GM12878 (cell line): Measurements from ENCODE around the gene SLC1A2. TPM values are rescaled to one million over a fixed set of nuclear protein-coding genes. Genes with fewer than 3 reads are reported as not detected.

Source experiments
- ATAC-seq: fragments of 200-7000 bp; cut with Tn5 transposase; 3 replicates; pipeline ENCODE4 v1.9.1; 2020; ENCODE audit warnings: mild to moderate bottlenecking, moderate library complexity
- BruUV-seq: library from RNA; stranded (reverse); fragments of 400-500 nt; replicated peaks from 2 replicates; lab custom pipeline; 2021; lab: Mats Ljungman, UMichigan
- CTCF ChIA-PET: fragments of 300-600 bp; sonication (Branson Sonifier 250); formaldehyde crosslinking; extraction: SDS; loops from one replicate; lab custom pipeline; 2021; ENCODE audit warnings: inconsistent platforms; lab: Yijun Ruan, JAX
- POLR2A ChIA-PET: fragments of 350-600 bp; formaldehyde crosslinking; extraction: SDS; loops from one replicate; lab custom pipeline; 2021; ENCODE audit warnings: inconsistent platforms; lab: Charles Lee
- RAD21 ChIA-PET: fragments of 300-600 bp; sonication (Branson Sonifier 250); formaldehyde crosslinking; loops from one replicate; lab custom pipeline; 2023; ENCODE audit warnings: antibody characterized with exemption; ENCODE audit not compliant: unreplicated experiment; lab: Charles Lee
- SMC1A ChIA-PET: fragments of 300-600 bp; sonication (Branson Sonifier 250); formaldehyde crosslinking; loops from one replicate; lab custom pipeline; 2023; ENCODE audit not compliant: unreplicated experiment, uncharacterized antibody; lab: Charles Lee
- DNase-seq: peaks from one replicate; pipeline ENCODE4 v3.0.0-alpha.2; 2011; ENCODE audit warnings: low read depth, low spot score
- FAIRE-seq: peaks from 3 replicates; lab custom pipeline; 2011; peaks lifted over from hg19 to GRCh38; lab: Jason Lieb, UNC
- H2AFZ ChIP-seq: 2 replicates; pipeline ENCODE4 v1.6.0; 2011; ENCODE audit warnings: low read depth, low read length, control low read depth; ENCODE audit not compliant: control insufficient read depth
- H3K27ac ChIP-seq: 2 replicates; pipeline ENCODE4 v1.5.1; 2011; ENCODE audit warnings: control low read depth; ENCODE audit not compliant: control insufficient read depth, insufficient read depth
- H3K27me3 ChIP-seq, 2 experiments: replicated peaks in 1 of 2; 2 replicates each; pipeline versions ENCODE4 v1.6.0 to v1.6.1; 2011; ENCODE audit warnings: low read length in 1 of 2; ENCODE audit not compliant: control insufficient read depth in 2 of 2, insufficient read depth in 2 of 2
- H3K36me3 ChIP-seq, 2 experiments: 2 replicates each; pipeline ENCODE4 v1.5.1; 2011; ENCODE audit warnings: low read length in 1 of 2; ENCODE audit not compliant: control insufficient read depth in 2 of 2, insufficient read depth in 2 of 2
- H3K4me1 ChIP-seq: 2 replicates; pipeline ENCODE4 v1.6.1; 2011; ENCODE audit warnings: mild to moderate bottlenecking, low read length, moderate library complexity, mixed read lengths; ENCODE audit not compliant: control insufficient read depth, insufficient read depth
- H3K4me2 ChIP-seq: 2 replicates; pipeline ENCODE4 v1.6.0; 2011; ENCODE audit warnings: control low read depth; ENCODE audit not compliant: control insufficient read depth, insufficient read depth
- H3K4me3 ChIP-seq: fragments of 200-600 bp; sonication (generic); 2 replicates; pipeline ENCODE4 v1.5.1; 2016
- H3K79me2 ChIP-seq: 2 replicates; pipeline ENCODE4 v1.6.0; 2011; ENCODE audit warnings: low read length; ENCODE audit not compliant: control insufficient read depth, insufficient read depth
- H3K9ac ChIP-seq: 2 replicates; pipeline ENCODE4 v1.8.0; 2011; ENCODE audit warnings: low read length, control low read depth, mixed read lengths; ENCODE audit not compliant: control insufficient read depth, insufficient read depth
- H3K9me3 ChIP-seq: replicated peaks from 3 replicates; pipeline ENCODE4 v1.5.1; 2011; ENCODE audit warnings: mild to moderate bottlenecking, low read length; ENCODE audit not compliant: control insufficient read depth, insufficient read depth
- H4K20me1 ChIP-seq: 2 replicates; pipeline ENCODE4 v1.6.0; 2011; ENCODE audit not compliant: control insufficient read depth, insufficient read depth
- ASH2L ChIP-seq: fragments of 300-600, 200-600 bp; sonication (generic); IDR thresholded peaks from 2 replicates; pipeline ENCODE4 v1.6.1; 2017; ENCODE audit warnings: low read depth, mild to moderate bottlenecking, borderline replicate concordance
- ATF7 ChIP-seq: fragments of 450-650 bp; IDR thresholded peaks from 2 replicates; pipeline ENCODE4 v1.6.1; 2016; ENCODE audit warnings: low read depth, mild to moderate bottlenecking
- BMI1 ChIP-seq: fragments of 450-650 bp; IDR thresholded peaks from 2 replicates; pipeline ENCODE4 v1.6.1; 2016; ENCODE audit warnings: mild to moderate bottlenecking, moderate library complexity, borderline replicate concordance
- CREB1 ChIP-seq: IDR thresholded peaks from 2 replicates; pipeline ENCODE4 v1.6.1; 2012; ENCODE audit warnings: low read depth, mild to moderate bottlenecking, inconsistent platforms
- EED ChIP-seq: sonication (generic); IDR thresholded peaks from 2 replicates; pipeline ENCODE4 v1.6.1; 2016; ENCODE audit warnings: antibody characterized with exemption, low read depth
- EGR1 ChIP-seq, 2 experiments: IDR thresholded peaks; 1 replicate in 1 of 2; 2 replicates in 1 of 2; pipeline ENCODE4 v1.6.1; 2011 to 2012; ENCODE audit warnings: low read depth in 2 of 2, low read length in 2 of 2, borderline replicate concordance in 1 of 2, mild to moderate bottlenecking in 1 of 2, moderate library complexity in 1 of 2
- ESRRA ChIP-seq: IDR thresholded peaks from 2 replicates; pipeline ENCODE4 v1.6.1; 2012; ENCODE audit warnings: mild to moderate bottlenecking, low read length, improper control_type of control experiment
- FOS ChIP-seq: IDR thresholded peaks from 3 replicates; pipeline ENCODE4 v1.6.1; 2011; ENCODE audit warnings: borderline replicate concordance; ENCODE audit not compliant: insufficient read length; ENCODE audit errors: extremely low read depth
- FOXM1 ChIP-seq: IDR thresholded peaks from 2 replicates; pipeline ENCODE4 v1.6.1; 2012; ENCODE audit warnings: low read depth, mild to moderate bottlenecking, inconsistent platforms, low read length, moderate library complexity
- HCFC1 ChIP-seq: fragments of 150-350 bp; IDR thresholded peaks from 2 replicates; pipeline ENCODE4 v1.6.1; 2014; ENCODE audit warnings: low read length
- KAT2A ChIP-seq: conservative IDR thresholded peaks from 2 replicates; pipeline ENCODE4 v1.6.1; 2011; ENCODE audit warnings: low read depth, low read length; ENCODE audit not compliant: control insufficient read depth
- MTA2 ChIP-seq: fragments of 450-650 bp; IDR thresholded peaks from 2 replicates; pipeline ENCODE4 v1.6.1; 2016; ENCODE audit warnings: low read depth, mild to moderate bottlenecking, moderate library complexity
- MYB ChIP-seq: fragments of 150-350 bp; IDR thresholded peaks from 2 replicates; pipeline ENCODE4 v1.6.1; 2014; ENCODE audit warnings: mild to moderate bottlenecking, low read depth, low read length, borderline replicate concordance
- NRF1 ChIP-seq: conservative IDR thresholded peaks from 2 replicates; pipeline ENCODE4 v1.6.1; 2011; ENCODE audit warnings: mild to moderate bottlenecking, low read depth, low read length, improper control_type of control experiment
- PAX5 ChIP-seq: IDR thresholded peaks from 2 replicates; pipeline ENCODE4 v1.6.1; 2011; ENCODE audit warnings: low read depth, low read length, borderline replicate concordance
- POU2F2 ChIP-seq: IDR thresholded peaks from 3 replicates; pipeline ENCODE4 v1.6.1; 2011; ENCODE audit warnings: low read depth, mild to moderate bottlenecking, low read length, borderline replicate concordance
- RAD51 ChIP-seq: fragments of 450-650 bp; IDR thresholded peaks from 2 replicates; pipeline ENCODE4 v1.6.1; 2016; ENCODE audit warnings: moderate library complexity, mild to moderate bottlenecking, inconsistent platforms
- RFX5 ChIP-seq: IDR thresholded peaks from 2 replicates; pipeline ENCODE4 v1.6.1; 2011; ENCODE audit warnings: low read depth, low read length, improper control_type of control experiment
- SIX5 ChIP-seq: IDR thresholded peaks from 2 replicates; pipeline ENCODE4 v1.6.1; 2011; ENCODE audit warnings: mild to moderate bottlenecking, low read depth, low read length, moderate library complexity; ENCODE audit not compliant: severe bottlenecking
- WGBS: methylation state at CpG from one replicate; pipeline ENCODE4 v1.1.6; 2016; ENCODE audit warnings: low lambda C conversion rate; ENCODE audit not compliant: insufficient replicate concordance, insufficient coverage; ENCODE audit errors: missing lambda C conversion rate; 5-methylcytosine and 5-hydroxymethylcytosine counted together
- in situ Hi-C: fragments of 300-500 bp; cut with MboI; formaldehyde crosslinking; loops from 9 replicates; pipeline ENCODE4 v1.14.3; 2018; ENCODE audit warnings: mixed read lengths
- intact Hi-C: fragments of 100-400 bp; cut with micrococcal nuclease; formaldehyde crosslinking; loops from one replicate; pipeline ENCODE4 v1.14.2; 2022; ENCODE audit not compliant: unreplicated experiment
- polyA plus RNA-seq, 11 experiments: library from polyadenylated mRNA; depleted of rRNA in 4 of 11; unstranded in 6 of 11; stranded (reverse) in 5 of 11; fragments of >200 nt; fragmentation: Nextera tagmentation in 4 of 11; fragmentation: Illumina TruSeq in 1 of 11; extraction: Ambion mirVana in 4 of 11; extraction: Trizol in 1 of 11; gene quantifications; 1 replicate in 1 of 11; 2 replicates in 10 of 11; pipeline versions ENCODE4 v1.2.1 to v1.2.3, GENCODE V29; 2011 to 2016; ENCODE audit warnings: inconsistent platforms in 2 of 11, missing spikeins in 2 of 11, low read depth in 1 of 11
- total RNA-seq, 4 experiments: library from RNA; depleted of rRNA in 3 of 4; stranded (reverse); fragments of >200 nt in 3 of 4; fragmentation: Illumina TruSeq in 1 of 4; extraction: Trizol in 1 of 4; gene quantifications; 2 replicates each; pipeline versions ENCODE4 v1.2.1 to v1.2.3, GENCODE V29; 2013 to 2021

Gene SLC1A2
- total and polyA plus RNA-seq, 10 of the 15 experiments (the other 5 are each of a cell fraction or from before 2014, with no cell fraction given) = 0.01 to 0.84 (median 0.22) TPM; not detected in 1

DNA sequence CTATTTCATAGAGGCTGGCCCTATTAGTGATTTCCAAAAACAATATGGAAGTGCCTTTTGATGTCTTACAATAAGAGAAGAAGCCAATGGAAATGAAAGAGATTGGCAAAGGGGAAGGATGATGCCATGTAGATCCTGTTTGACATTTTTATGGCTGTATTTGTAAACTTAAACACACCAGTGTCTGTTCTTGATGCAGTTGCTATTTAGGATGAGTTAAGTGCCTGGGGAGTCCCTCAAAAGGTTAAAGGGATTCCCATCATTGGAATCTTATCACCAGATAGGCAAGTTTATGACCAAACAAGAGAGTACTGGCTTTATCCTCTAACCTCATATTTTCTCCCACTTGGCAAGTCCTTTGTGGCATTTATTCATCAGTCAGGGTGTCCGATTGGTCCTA lies 189.0 kb downstream of the SLC1A2 start (continued):
- TF ChIP-seq PAX5 (no peak), MYB (no peak)

DNA sequence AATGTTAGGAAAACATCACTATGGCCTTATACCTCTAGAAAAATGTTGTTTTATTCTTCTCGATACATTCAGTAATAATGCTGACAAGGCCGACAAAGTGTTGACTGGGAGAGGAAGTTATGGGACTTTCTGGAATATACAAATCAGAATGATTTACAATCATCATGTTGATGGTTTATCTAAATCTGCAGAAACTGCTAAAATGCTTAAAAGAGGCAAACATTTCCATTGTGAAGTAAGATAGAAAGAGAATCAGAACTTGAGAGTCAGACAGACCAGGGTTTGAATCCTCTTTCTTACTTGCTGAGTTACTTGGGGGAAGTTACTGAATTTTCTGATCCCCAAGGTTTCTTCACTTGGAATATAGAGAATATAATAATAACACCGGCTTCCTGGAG lies 191.0 kb downstream of the SLC1A2 start:
- RAD21 ChIA-PET = no interaction called here
- Histone ChIP-seq H3K79me2 (no peaks in the 10 kb centered on the region), H3K4me2 (no peak overlapping the region), H3K4me3 (no peak overlapping the region), H3K36me3 (peaks cover 0 to 1% of the 10 kb centered on the region in 2 experiments; a peak in 1 of 4 replicates), H2AFZ (no peak overlapping the region), H4K20me1 (no peaks in the 10 kb centered on the region), H3K27ac (no peak overlapping the region), H3K4me1 (no peaks in the 10 kb centered on the region), H3K27me3 (no peaks in the 10 kb centered on the region), H3K9ac (no peak overlapping the region), H3K9me3 (no peaks in the 10 kb centered on the region; the same call in 2 of the 3 replicates)
- 92% methylated on average over 3 of the region's 3 CpGs for WGBS
- ATAC-seq (no peak), FAIRE-seq (no peak), DNase-seq (no peak)
- POLR2A ChIA-PET = no interaction called here
- in situ Hi-C loops (no loop called here), intact Hi-C loops (no loop called here)
- TF ChIP-seq KAT2A = no peak
- no peak for TF ChIP-seq FOS
- no peak for TF ChIP-seq FOXM1
- TF ChIP-seq MTA2 = no peak
- TF ChIP-seq CREB1 = no peak
- no peak for TF ChIP-seq POU2F2
- no peak for TF ChIP-seq ESRRA
- TF ChIP-seq BMI1 = no peak
- TF ChIP-seq RFX5 = no peak
- no peak for TF ChIP-seq RAD51
- TF ChIP-seq PAX5 = no peak
- TF ChIP-seq SIX5 = no peak
- TF ChIP-seq EGR1 (IDR thresholded peaks at IDR 0.05; ENCODE audit: borderline replicate concordance in 1 of 2, low read depth in 2 of 2, low read length in 2 of 2) = no peak
- TF ChIP-seq ASH2L = no peak
- no peak for TF ChIP-seq EED
- no peak for TF ChIP-seq NRF1
- TF ChIP-seq HCFC1 = no peak
- no peak for TF ChIP-seq ATF7
- CTCF ChIA-PET = interaction anchor here (1.7 kb wide), 1 partner anchor 77 kb away, joined by 7 read pairs; no protein-coding TSS in a partner anchor
- SMC1A ChIA-PET = interaction anchor here (0.8 kb wide), 1 partner anchor 142 kb away, joined by 3 read pairs; no protein-coding TSS in a partner anchor
- no TSS peak for BruUV-seq
